Stimulated activated CD8-positive, alpha-beta memory T cell treated with anti-CD3 and anti-CD28 coated beads, Interleukin-15, amount 100 ng/mL, for 48 hours (primary cell): ENCODE measurements around the gene IGDCC3.

Experiments used
- DNase-seq, 2 donors: peaks; one replicate each; pipeline ENCODE4 v3.0.0-alpha.2; 2020; ENCODE audit warnings: low read depth in 2 of 2

IGDCC3 gene

GRCh38 chr15:65344214-65344913 is 33.4 kb downstream of the IGDCC3 start:
- no peak for DNase-seq

- no peak for DNase-seq
These were observed 34.3 kb downstream of the IGDCC3 start for GRCh38 chr15:65343374-65343981.

GRCh38 chr15:65342493-65342892 is 35.3 kb downstream of the IGDCC3 start:
- no peak for DNase-seq

- DNase-seq: no peak
These were observed 37.9 kb downstream of the IGDCC3 start for GRCh38 chr15:65339920-65340319.

- no peak for DNase-seq
These were observed 38.4 kb downstream of the IGDCC3 start for GRCh38 chr15:65339416-65339815.

- DNase-seq: no peak
These were observed 39.0 kb downstream of the IGDCC3 start for GRCh38 chr15:65338823-65339222.

- no peak for DNase-seq
These were observed 39.4 kb downstream of the IGDCC3 start for GRCh38 chr15:65338366-65338765.

- no peak for DNase-seq
These were observed 40.2 kb downstream of the IGDCC3 start for GRCh38 chr15:65337436-65338070.

GRCh38 chr15:65336493-65337435 is 41.0 kb downstream of the IGDCC3 start:
- no peak for DNase-seq

GRCh38 chr15:65335278-65336055 is 42.3 kb downstream of the IGDCC3 start:
- no peak for DNase-seq

- no peak for DNase-seq
These were observed 43.1 kb downstream of the IGDCC3 start for GRCh38 chr15:65334586-65335231.

- no peak for DNase-seq
These were observed 43.9 kb downstream of the IGDCC3 start for GRCh38 chr15:65333856-65334255.

- no peak for DNase-seq
These were observed 44.5 kb downstream of the IGDCC3 start for GRCh38 chr15:65333148-65333820.

GRCh38 chr15:65332391-65333147 is 45.2 kb downstream of the IGDCC3 start:
- DNase-seq: no peak

GRCh38 chr15:65331811-65332210 is 46.0 kb downstream of the IGDCC3 start:
- DNase-seq: no peak

- DNase-seq: no peak
These were observed 46.7 kb downstream of the IGDCC3 start for GRCh38 chr15:65330934-65331645.

GRCh38 chr15:65329984-65330735 is 47.6 kb downstream of the IGDCC3 start:
- no peak for DNase-seq
